ENCODE measurements around the gene ATP2C2. TPM values are rescaled to one million over a fixed set of nuclear protein-coding genes. Genes with fewer than 3 reads are reported as not detected.
A peak's percentile ranks its signal among the peaks of the same experiment; 100 is the strongest.

Gene ATP2C2
- total and polyA plus RNA-seq, 4 donors: 21.3 to 96.8 (median 37.5) TPM

GRCh38 chr16:84476401-84476800 is 108.1 kb downstream of the ATP2C2 start:
- peak; percentile 66 to 86 (median 78) for DNase-seq
- no peaks in the 10 kb centered on the region for H3K27me3 ChIP-seq (ENCODE audit: control insufficient read depth in 3 of 3, insufficient read depth in 3 of 3, low read length in 2 of 3)
- 88% methylated on average over 8 of the region's 8 CpGs for WGBS, 2 donors
- peaks cover 0 to 16% (median 0%) of the 10 kb centered on the region in 5 donors for H3K4me1 ChIP-seq (ENCODE audit: control insufficient read depth in 5 of 5, insufficient read depth in 5 of 5, low read length in 5 of 5)
- no peak overlapping the region for H3K9ac ChIP-seq (ENCODE audit: insufficient read depth in 1 of 2, low read length in 2 of 2)
- ATAC-seq (ENCODE audit: insufficient read depth, low FRiP score): no peak
- peaks cover 0 to 3% (median 0%) of the 10 kb centered on the region in 4 donors for H3K9me3 ChIP-seq (ENCODE audit: control insufficient read depth in 4 of 4, insufficient read depth in 3 of 4, low read length in 3 of 4)
- no peak for TF ChIP-seq CTCF (IDR thresholded peaks at IDR 0.05; ENCODE audit: control extremely low read depth, extremely low read depth)
- peaks cover 0 to 5% (median 4%) of the 10 kb centered on the region in 4 donors for H3K36me3 ChIP-seq (ENCODE audit: control insufficient read depth in 4 of 4, insufficient read depth in 4 of 4, low read length in 4 of 4)
- no peak overlapping the region for H3K4me3 ChIP-seq
- H3K27ac ChIP-seq (ENCODE audit: low read depth in 1 of 2, low read length in 1 of 2): no peak overlapping the region

- no peak for TF ChIP-seq CTCF (IDR thresholded peaks at IDR 0.05; ENCODE audit: control extremely low read depth, extremely low read depth)
- DNase-seq (no peak), ATAC-seq (ENCODE audit: insufficient read depth, low FRiP score) (no peak)
Measured at GRCh38 chr16:84477661-84478060, 109.3 kb downstream of the ATP2C2 start.

GRCh38 chr16:84478172-84478947 is 110.0 kb downstream of the ATP2C2 start:
- 90 to 94% methylated on average over 13 of the region's 13 CpGs for WGBS, 2 donors
- no peak overlapping the region for H3K9ac ChIP-seq (ENCODE audit: insufficient read depth in 1 of 2, low read length in 2 of 2)
- peaks cover 0 to 12% (median 8%) of the 10 kb centered on the region in 4 donors for H3K36me3 ChIP-seq (ENCODE audit: control insufficient read depth in 4 of 4, insufficient read depth in 4 of 4, low read length in 4 of 4)
- H3K27ac ChIP-seq (ENCODE audit: low read depth in 1 of 2, low read length in 1 of 2): no peak overlapping the region
- no peak for ATAC-seq (ENCODE audit: insufficient read depth, low FRiP score)
- H3K9me3 ChIP-seq (ENCODE audit: control insufficient read depth in 4 of 4, insufficient read depth in 3 of 4, low read length in 3 of 4): no peaks in the 10 kb centered on the region
- H3K4me1 ChIP-seq (ENCODE audit: control insufficient read depth in 5 of 5, insufficient read depth in 5 of 5, low read length in 5 of 5): peaks cover 0 to 26% (median 3%) of the 10 kb centered on the region in 5 donors
- H3K27me3 ChIP-seq (ENCODE audit: control insufficient read depth in 3 of 3, insufficient read depth in 3 of 3, low read length in 2 of 3): no peaks in the 10 kb centered on the region
- no peak overlapping the region for H3K4me3 ChIP-seq
- no peak for DNase-seq
- TF ChIP-seq CTCF (IDR thresholded peaks at IDR 0.05; ENCODE audit: control extremely low read depth, extremely low read depth): no peak

More at GRCh38 chr16:84477661-84478060, 109.3 kb downstream of the ATP2C2 start:
- H3K4me3 ChIP-seq: no peak overlapping the region
- no peaks in the 10 kb centered on the region for H3K9me3 ChIP-seq (ENCODE audit: control insufficient read depth in 4 of 4, insufficient read depth in 3 of 4, low read length in 3 of 4)
- H3K27me3 ChIP-seq (ENCODE audit: control insufficient read depth in 3 of 3, insufficient read depth in 3 of 3, low read length in 2 of 3): no peaks in the 10 kb centered on the region
- H3K36me3 ChIP-seq (ENCODE audit: control insufficient read depth in 4 of 4, insufficient read depth in 4 of 4, low read length in 4 of 4): peaks cover 0 to 12% (median 7%) of the 10 kb centered on the region in 4 donors
- WGBS, 2 donors: 80 to 88% methylated on average over 7 of the region's 7 CpGs
- peaks cover 0 to 26% (median 3%) of the 10 kb centered on the region in 5 donors for H3K4me1 ChIP-seq (ENCODE audit: control insufficient read depth in 5 of 5, insufficient read depth in 5 of 5, low read length in 5 of 5)
- H3K27ac ChIP-seq (ENCODE audit: low read depth in 1 of 2, low read length in 1 of 2): no peak overlapping the region
- no peak overlapping the region for H3K9ac ChIP-seq (ENCODE audit: insufficient read depth in 1 of 2, low read length in 2 of 2)
